Measurements from ENCODE around the gene CAPNS2.
"Not testable (repeated sequence)": the region's sequence is repeated elsewhere in the genome, so short reads cannot be mapped to it uniquely, and the experiment has no call there.

Gene CAPNS2

GRCh38 chr16:55568207-55568606 lies 1.7 kb downstream of the CAPNS2 start:
- DNase-seq (ENCODE audit: low spot score), result no peak

- no peak for DNase-seq (ENCODE audit: low spot score)
These were observed 2.5 kb downstream of the CAPNS2 start for GRCh38 chr16:55569025-55569424.

- no peak for DNase-seq (ENCODE audit: low spot score)
These were observed 3.7 kb downstream of the CAPNS2 start for GRCh38 chr16:55570159-55570558.

- DNase-seq (ENCODE audit: low spot score), result no peak
These were observed 4.9 kb downstream of the CAPNS2 start for GRCh38 chr16:55571191-55571897.

GRCh38 chr16:55572439-55572838 lies 6.0 kb downstream of the CAPNS2 start:
- no peak for DNase-seq (ENCODE audit: low spot score)

- no peak for DNase-seq (ENCODE audit: low spot score)
These were observed 8.3 kb downstream of the CAPNS2 start for GRCh38 chr16:55574811-55575210.

GRCh38 chr16:55575496-55575895 lies 9.0 kb downstream of the CAPNS2 start:
- DNase-seq (ENCODE audit: low spot score), result no peak

GRCh38 chr16:55576384-55576783 lies 9.9 kb downstream of the CAPNS2 start:
- DNase-seq (ENCODE audit: low spot score), result no peak

GRCh38 chr16:55577887-55578286 lies 11.4 kb downstream of the CAPNS2 start:
- DNase-seq (ENCODE audit: low spot score), result no peak

- DNase-seq (ENCODE audit: low spot score), result no peak
These were observed 19.1 kb downstream of the CAPNS2 start for GRCh38 chr16:55585631-55586030.

GRCh38 chr16:55588799-55589198 lies 22.3 kb downstream of the CAPNS2 start:
- no peak for DNase-seq (ENCODE audit: low spot score)

- DNase-seq (ENCODE audit: low spot score), result no peak
These were observed 25.8 kb downstream of the CAPNS2 start for GRCh38 chr16:55592306-55592705.

GRCh38 chr16:55597928-55598327 lies 31.4 kb downstream of the CAPNS2 start:
- DNase-seq (ENCODE audit: low spot score), result no peak

- DNase-seq (ENCODE audit: low spot score), result no peak
These were observed 39.4 kb downstream of the CAPNS2 start for GRCh38 chr16:55605754-55606336.

GRCh38 chr16:55613613-55614335 lies 47.3 kb downstream of the CAPNS2 start:
- no peak for DNase-seq (ENCODE audit: low spot score)

GRCh38 chr16:55615071-55615470 lies 48.6 kb downstream of the CAPNS2 start:
- DNase-seq (ENCODE audit: low spot score), result no peak

- not testable (repeated sequence) for DNase-seq (ENCODE audit: low spot score)
These were observed 49.2 kb downstream of the CAPNS2 start for GRCh38 chr16:55615670-55616069.
